ENCODE results near the gene DDX21. TPM values are rescaled to one million over a fixed set of nuclear protein-coding genes. Genes with fewer than 3 reads are reported as not detected.
"Not testable (repeated sequence)": the region's sequence is repeated elsewhere in the genome, so short reads cannot be mapped to it uniquely, and the experiment has no call there.

DDX21 gene
- total and polyA plus RNA-seq, 2 donors (not counting 1 experiment from before 2014, with no cell fraction given): 54.2 to 67.9 TPM

DNA sequence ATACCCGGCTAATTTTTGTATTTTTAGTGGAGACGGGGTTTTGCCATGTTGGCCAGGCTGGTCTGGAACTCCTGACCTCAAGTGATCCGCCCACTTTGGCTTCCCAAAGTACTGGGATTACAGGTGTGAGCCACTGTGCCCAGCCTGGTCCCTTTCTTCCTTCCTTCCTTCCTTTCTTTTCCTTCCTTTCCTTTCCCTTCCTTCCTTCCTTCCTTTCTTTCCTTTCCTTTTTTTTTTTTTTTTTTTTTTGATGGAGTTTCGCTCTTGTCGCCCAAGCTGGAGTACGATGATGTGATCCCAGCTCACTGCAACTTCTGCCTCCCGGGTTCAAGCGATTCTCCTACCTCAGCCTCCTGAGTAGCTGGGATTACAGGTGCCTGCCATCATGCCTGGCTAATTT is 26.1 kb upstream of the DDX21 start:
- not testable (repeated sequence) for H3K4me1 ChIP-seq (ENCODE audit: control insufficient read depth, extremely low read depth, insufficient read depth, low read length); H3K9me3 ChIP-seq (ENCODE audit: control insufficient read depth, insufficient read depth, low read depth, low read length); H3K9ac ChIP-seq (ENCODE audit: insufficient read depth, low read length); H3K79me2 ChIP-seq (ENCODE audit: control insufficient read depth, insufficient read depth, low read length); DNase-seq (ENCODE audit: low read depth in 2 of 2); H3K36me3 ChIP-seq (ENCODE audit: control insufficient read depth, insufficient read depth, low read length); H3K27me3 ChIP-seq (ENCODE audit: control insufficient read depth, insufficient read depth, low read length); H4K20me1 ChIP-seq (ENCODE audit: control insufficient read depth, extremely low read depth, insufficient read depth, low read length); H3K4me2 ChIP-seq (ENCODE audit: extremely low read depth, insufficient read depth, low read length); H3K27ac ChIP-seq (ENCODE audit: insufficient read depth, low read length); H3K4me3 ChIP-seq (replicated peaks in 1 of 4; ENCODE audit: control extremely low read depth in 1 of 4, insufficient read depth in 1 of 4, low read depth in 3 of 4, low read length in 4 of 4); H2AFZ ChIP-seq (ENCODE audit: low read length)

DNA sequence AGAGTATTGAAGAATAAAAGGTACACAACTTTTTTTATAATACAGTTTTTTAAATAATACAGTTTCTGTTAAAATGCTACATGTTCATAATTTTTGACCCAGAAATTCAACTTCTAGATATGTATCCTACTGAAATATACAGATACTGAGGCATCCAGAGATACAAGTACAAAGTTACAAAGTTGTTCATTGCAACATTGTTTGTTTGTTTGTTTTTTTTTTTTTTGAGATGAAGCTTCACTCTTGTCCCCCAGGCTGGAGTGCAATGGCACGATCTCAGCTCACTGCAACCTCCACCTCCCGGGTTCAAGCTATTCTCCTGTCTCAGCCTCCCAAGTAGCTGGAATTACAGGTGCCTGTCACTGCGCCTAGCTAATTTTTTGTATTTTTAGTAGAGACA is 23.1 kb upstream of the DDX21 start:
- H3K79me2 ChIP-seq (ENCODE audit: control insufficient read depth, insufficient read depth, low read length); H3K9ac ChIP-seq (ENCODE audit: insufficient read depth, low read length); H3K9me3 ChIP-seq (ENCODE audit: control insufficient read depth, insufficient read depth, low read depth, low read length); H3K4me3 ChIP-seq (replicated peaks in 1 of 4; ENCODE audit: control extremely low read depth in 1 of 4, insufficient read depth in 1 of 4, low read depth in 3 of 4, low read length in 4 of 4); H3K27me3 ChIP-seq (ENCODE audit: control insufficient read depth, insufficient read depth, low read length); H2AFZ ChIP-seq (ENCODE audit: low read length); H4K20me1 ChIP-seq (ENCODE audit: control insufficient read depth, extremely low read depth, insufficient read depth, low read length); DNase-seq (ENCODE audit: low read depth in 2 of 2); H3K4me2 ChIP-seq (ENCODE audit: extremely low read depth, insufficient read depth, low read length); H3K27ac ChIP-seq (ENCODE audit: insufficient read depth, low read length); H3K36me3 ChIP-seq (ENCODE audit: control insufficient read depth, insufficient read depth, low read length); H3K4me1 ChIP-seq (ENCODE audit: control insufficient read depth, extremely low read depth, insufficient read depth, low read length): not testable (repeated sequence)

DNA sequence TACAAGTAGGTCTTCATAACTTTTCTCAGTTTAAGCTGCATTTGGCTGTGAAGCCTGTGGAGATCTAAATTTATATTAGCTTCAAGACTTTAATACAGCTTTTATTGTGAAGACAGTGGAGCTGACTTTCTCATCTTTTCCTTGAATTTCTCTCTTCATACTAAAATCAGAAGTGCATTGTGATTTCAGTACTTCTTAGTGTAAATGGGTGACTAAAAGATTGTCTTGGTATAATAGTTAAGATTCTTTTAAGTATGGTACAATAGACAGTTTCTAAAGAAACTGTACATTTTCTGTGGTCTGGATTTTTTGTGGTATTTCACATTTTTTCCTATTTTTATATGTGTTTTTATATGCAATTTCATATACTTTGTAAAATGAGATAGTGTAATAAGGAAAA is 21.0 kb upstream of the DDX21 start:
- H2AFZ ChIP-seq (ENCODE audit: low read length): no peak overlapping the region
- TF ChIP-seq EZH2 (IDR thresholded peaks at IDR 0.05; ENCODE audit: low read length, missing control alignments): no peak
- TF ChIP-seq, protein P1, sequence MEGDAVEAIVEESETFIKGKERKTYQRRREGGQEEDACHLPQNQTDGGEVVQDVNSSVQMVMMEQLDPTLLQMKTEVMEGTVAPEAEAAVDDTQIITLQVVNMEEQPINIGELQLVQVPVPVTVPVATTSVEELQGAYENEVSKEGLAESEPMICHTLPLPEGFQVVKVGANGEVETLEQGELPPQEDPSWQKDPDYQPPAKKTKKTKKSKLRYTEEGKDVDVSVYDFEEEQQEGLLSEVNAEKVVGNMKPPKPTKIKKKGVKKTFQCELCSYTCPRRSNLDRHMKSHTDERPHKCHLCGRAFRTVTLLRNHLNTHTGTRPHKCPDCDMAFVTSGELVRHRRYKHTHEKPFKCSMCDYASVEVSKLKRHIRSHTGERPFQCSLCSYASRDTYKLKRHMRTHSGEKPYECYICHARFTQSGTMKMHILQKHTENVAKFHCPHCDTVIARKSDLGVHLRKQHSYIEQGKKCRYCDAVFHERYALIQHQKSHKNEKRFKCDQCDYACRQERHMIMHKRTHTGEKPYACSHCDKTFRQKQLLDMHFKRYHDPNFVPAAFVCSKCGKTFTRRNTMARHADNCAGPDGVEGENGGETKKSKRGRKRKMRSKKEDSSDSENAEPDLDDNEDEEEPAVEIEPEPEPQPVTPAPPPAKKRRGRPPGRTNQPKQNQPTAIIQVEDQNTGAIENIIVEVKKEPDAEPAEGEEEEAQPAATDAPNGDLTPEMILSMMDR (conservative IDR thresholded peaks at IDR 0.05 in 1 of 2, IDR thresholded peaks at IDR 0.05 in 1 of 2; ENCODE audit: low read depth in 1 of 2, low read length in 2 of 2): no peak
- H3K79me2 ChIP-seq (ENCODE audit: control insufficient read depth, insufficient read depth, low read length): no peaks in the 10 kb centered on the region
- peaks cover 1% of the 10 kb centered on the region for H3K36me3 ChIP-seq (ENCODE audit: control insufficient read depth, insufficient read depth, low read length)
- no peaks in the 10 kb centered on the region for H3K4me1 ChIP-seq (ENCODE audit: control insufficient read depth, extremely low read depth, insufficient read depth, low read length)
- no peaks in the 10 kb centered on the region for H3K9me3 ChIP-seq (ENCODE audit: control insufficient read depth, insufficient read depth, low read depth, low read length)
- no peak overlapping the region for H3K9ac ChIP-seq (ENCODE audit: insufficient read depth, low read length)
- no peaks in the 10 kb centered on the region for H3K27me3 ChIP-seq (ENCODE audit: control insufficient read depth, insufficient read depth, low read length)
- no peak for DNase-seq (ENCODE audit: low read depth in 2 of 2)
- no peak overlapping the region for H3K4me3 ChIP-seq (replicated peaks in 1 of 4; ENCODE audit: control extremely low read depth in 1 of 4, insufficient read depth in 1 of 4, low read depth in 3 of 4, low read length in 4 of 4)
- no peak overlapping the region for H3K27ac ChIP-seq (ENCODE audit: insufficient read depth, low read length)
- H3K4me2 ChIP-seq (ENCODE audit: extremely low read depth, insufficient read depth, low read length): no peak overlapping the region
- no peaks in the 10 kb centered on the region for H4K20me1 ChIP-seq (ENCODE audit: control insufficient read depth, extremely low read depth, insufficient read depth, low read length)

DNA sequence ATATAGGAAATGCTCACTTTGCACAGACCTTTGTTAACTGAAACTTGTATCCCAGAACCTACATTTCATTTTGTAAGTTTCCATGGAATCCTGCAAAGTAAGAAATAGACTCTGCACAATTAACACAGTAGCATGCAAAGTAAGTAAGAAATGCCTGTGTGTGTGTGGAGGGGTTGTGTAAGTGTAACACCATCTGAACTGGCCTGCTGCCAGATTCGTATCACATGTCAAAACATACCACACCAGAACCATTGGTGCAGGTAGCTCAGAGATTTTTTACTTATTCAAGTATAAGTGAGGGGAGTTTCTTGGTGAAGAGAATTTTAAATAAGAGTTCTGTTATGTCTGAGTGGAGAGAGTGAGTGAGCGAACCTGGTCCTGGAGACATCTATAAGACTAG is 17.9 kb upstream of the DDX21 start:
- peak; percentile 3 to 8 for DNase-seq (ENCODE audit: low read depth in 2 of 2)
- Histone ChIP-seq H3K36me3 (ENCODE audit: control insufficient read depth, insufficient read depth, low read length) (peaks cover 1% of the 10 kb centered on the region), H3K9ac (ENCODE audit: insufficient read depth, low read length) (no peak overlapping the region)

More for the DNA sequence above, 17.9 kb upstream of the DDX21 start:
- Histone ChIP-seq H3K4me2 (ENCODE audit: extremely low read depth, insufficient read depth, low read length) (no peak overlapping the region), H2AFZ (ENCODE audit: low read length) (no peak overlapping the region), H3K9me3 (ENCODE audit: control insufficient read depth, insufficient read depth, low read depth, low read length) (no peaks in the 10 kb centered on the region), H3K4me1 (ENCODE audit: control insufficient read depth, extremely low read depth, insufficient read depth, low read length) (no peaks in the 10 kb centered on the region), H3K79me2 (ENCODE audit: control insufficient read depth, insufficient read depth, low read length) (no peaks in the 10 kb centered on the region), H4K20me1 (ENCODE audit: control insufficient read depth, extremely low read depth, insufficient read depth, low read length) (no peaks in the 10 kb centered on the region), H3K4me3 (replicated peaks in 1 of 4; ENCODE audit: control extremely low read depth in 1 of 4, insufficient read depth in 1 of 4, low read depth in 3 of 4, low read length in 4 of 4) (no peak overlapping the region), H3K27me3 (ENCODE audit: control insufficient read depth, insufficient read depth, low read length) (no peaks in the 10 kb centered on the region), H3K27ac (ENCODE audit: insufficient read depth, low read length) (no peak overlapping the region)
- TF ChIP-seq EZH2 (IDR thresholded peaks at IDR 0.05; ENCODE audit: low read length, missing control alignments): no peak
- TF ChIP-seq, protein P1 (conservative IDR thresholded peaks at IDR 0.05 in 1 of 2, IDR thresholded peaks at IDR 0.05 in 1 of 2; ENCODE audit: low read depth in 1 of 2, low read length in 2 of 2): no peak
